ENCODE measurements around the gene RGS1.

DNA sequence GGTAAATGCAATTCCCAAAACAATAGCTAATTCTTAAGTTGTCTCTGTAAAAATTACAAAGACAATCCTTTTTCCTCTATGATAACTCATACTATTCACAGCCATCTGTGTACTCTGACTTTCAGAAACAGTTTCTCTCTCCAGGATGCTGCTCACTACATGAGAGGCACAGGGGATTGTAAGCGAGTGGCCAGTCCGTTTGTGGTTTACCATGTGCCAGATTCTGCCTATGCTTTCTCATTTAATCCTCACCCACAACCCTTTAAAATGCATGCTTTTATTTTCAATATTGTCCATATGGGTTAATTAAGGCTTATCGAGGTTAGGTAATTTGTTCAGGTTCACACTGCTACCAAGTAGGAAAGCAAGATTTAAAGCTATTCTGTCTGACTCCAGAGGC, 23.0 kb downstream of the RGS1 start:
- TF ChIP-seq POLR2A (IDR thresholded peaks at IDR 0.05) (no peak), EP300 (IDR thresholded peaks at IDR 0.05) (no peak), POLR2AphosphoS5 (IDR thresholded peaks at IDR 0.05) (no peak)
- TF ChIP-seq, protein P1, sequence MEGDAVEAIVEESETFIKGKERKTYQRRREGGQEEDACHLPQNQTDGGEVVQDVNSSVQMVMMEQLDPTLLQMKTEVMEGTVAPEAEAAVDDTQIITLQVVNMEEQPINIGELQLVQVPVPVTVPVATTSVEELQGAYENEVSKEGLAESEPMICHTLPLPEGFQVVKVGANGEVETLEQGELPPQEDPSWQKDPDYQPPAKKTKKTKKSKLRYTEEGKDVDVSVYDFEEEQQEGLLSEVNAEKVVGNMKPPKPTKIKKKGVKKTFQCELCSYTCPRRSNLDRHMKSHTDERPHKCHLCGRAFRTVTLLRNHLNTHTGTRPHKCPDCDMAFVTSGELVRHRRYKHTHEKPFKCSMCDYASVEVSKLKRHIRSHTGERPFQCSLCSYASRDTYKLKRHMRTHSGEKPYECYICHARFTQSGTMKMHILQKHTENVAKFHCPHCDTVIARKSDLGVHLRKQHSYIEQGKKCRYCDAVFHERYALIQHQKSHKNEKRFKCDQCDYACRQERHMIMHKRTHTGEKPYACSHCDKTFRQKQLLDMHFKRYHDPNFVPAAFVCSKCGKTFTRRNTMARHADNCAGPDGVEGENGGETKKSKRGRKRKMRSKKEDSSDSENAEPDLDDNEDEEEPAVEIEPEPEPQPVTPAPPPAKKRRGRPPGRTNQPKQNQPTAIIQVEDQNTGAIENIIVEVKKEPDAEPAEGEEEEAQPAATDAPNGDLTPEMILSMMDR (IDR thresholded peaks at IDR 0.05), result no peak
